Fibroblast of skin of left biceps (primary cell): ENCODE data around the gene GALM.
"Not testable (repeated sequence)": the region's sequence is repeated elsewhere in the genome, so short reads cannot be mapped to it uniquely, and the experiment has no call there.

Experiments used
- DNase-seq, 2 experiments: peaks; one replicate each; pipeline ENCODE4 v3.0.0-alpha.2; 2013; ENCODE audit warnings: low read depth in 2 of 2

GALM gene

GRCh38 chr2:38709567-38710194 lies 43.8 kb downstream of the GALM start:
- DNase-seq, result no peak

- no peak for DNase-seq
These were observed 45.6 kb downstream of the GALM start for GRCh38 chr2:38711558-38711957.

GRCh38 chr2:38712413-38712812 lies 46.5 kb downstream of the GALM start:
- DNase-seq, result no peak

- DNase-seq, result no peak
These were observed 47.0 kb downstream of the GALM start for GRCh38 chr2:38712871-38713270.

- no peak for DNase-seq
These were observed 47.4 kb downstream of the GALM start for GRCh38 chr2:38713338-38713737.

- DNase-seq, result not testable (repeated sequence)
These were observed 49.0 kb downstream of the GALM start for GRCh38 chr2:38714941-38715340.

- peak; percentile 67 to 69 for DNase-seq
These were observed 50.3 kb downstream of the GALM start for GRCh38 chr2:38716185-38716584.

- DNase-seq, result no peak
These were observed 52.7 kb downstream of the GALM start for GRCh38 chr2:38718601-38719000.

GRCh38 chr2:38719706-38720105 lies 53.8 kb downstream of the GALM start:
- DNase-seq, result no peak

GRCh38 chr2:38720613-38721241 lies 54.8 kb downstream of the GALM start:
- DNase-seq, result peak; percentile 90 to 91

- DNase-seq, result no peak
These were observed 56.6 kb downstream of the GALM start for GRCh38 chr2:38722271-38723061.

- no peak for DNase-seq
These were observed 57.3 kb downstream of the GALM start for GRCh38 chr2:38723173-38723572.

GRCh38 chr2:38727661-38728060 lies 61.7 kb downstream of the GALM start:
- no peak for DNase-seq

- DNase-seq, result no peak
These were observed 62.8 kb downstream of the GALM start for GRCh38 chr2:38728694-38729093.

GRCh38 chr2:38731090-38731489 lies 65.2 kb downstream of the GALM start:
- DNase-seq, result no peak

GRCh38 chr2:38731684-38732221 lies 65.8 kb downstream of the GALM start:
- DNase-seq, result no peak

GRCh38 chr2:38733300-38733971 lies 67.5 kb downstream of the GALM start:
- DNase-seq, result no peak

- DNase-seq, result no peak
These were observed 68.6 kb downstream of the GALM start for GRCh38 chr2:38734299-38735058.

GRCh38 chr2:38735999-38736320 lies 70.0 kb downstream of the GALM start:
- DNase-seq, result no peak

GRCh38 chr2:38737000-38737698 lies 71.2 kb downstream of the GALM start:
- DNase-seq, result peak in 1 of 2 experiments; percentile 3

- no peak for DNase-seq
These were observed 72.0 kb downstream of the GALM start for GRCh38 chr2:38737925-38738324.
